IPS-18a (cell line): ENCODE measurements around the gene BMP4.
"Not testable (repeated sequence)": the region's sequence is repeated elsewhere in the genome, so short reads cannot be mapped to it uniquely, and the experiment has no call there.

Experiments used
- H3K27ac ChIP-seq: one replicate; pipeline ENCODE4 v1.5.1; 2013; ENCODE audit warnings: low read length
- H3K27me3 ChIP-seq: one replicate; pipeline ENCODE4 v1.6.1; 2013; ENCODE audit warnings: mild to moderate bottlenecking, low read length; ENCODE audit not compliant: control insufficient read depth, insufficient read depth
- H3K36me3 ChIP-seq: one replicate; pipeline ENCODE4 v1.6.1; 2013; ENCODE audit warnings: low read depth, low read length; ENCODE audit not compliant: control insufficient read depth
- H3K4me1 ChIP-seq: one replicate; pipeline ENCODE4 v1.6.1; 2013; ENCODE audit warnings: low read depth, low read length; ENCODE audit not compliant: control insufficient read depth
- H3K4me3 ChIP-seq: one replicate; pipeline ENCODE4 v1.5.1; 2013; ENCODE audit warnings: low read length
- H3K9ac ChIP-seq: one replicate; pipeline ENCODE4 v1.6.1; 2013; ENCODE audit warnings: mild to moderate bottlenecking, low read length, moderate library complexity
- H3K9me3 ChIP-seq: one replicate; pipeline ENCODE4 v1.6.1; 2013; ENCODE audit warnings: low read depth, low read length; ENCODE audit not compliant: control insufficient read depth

BMP4 gene

DNA sequence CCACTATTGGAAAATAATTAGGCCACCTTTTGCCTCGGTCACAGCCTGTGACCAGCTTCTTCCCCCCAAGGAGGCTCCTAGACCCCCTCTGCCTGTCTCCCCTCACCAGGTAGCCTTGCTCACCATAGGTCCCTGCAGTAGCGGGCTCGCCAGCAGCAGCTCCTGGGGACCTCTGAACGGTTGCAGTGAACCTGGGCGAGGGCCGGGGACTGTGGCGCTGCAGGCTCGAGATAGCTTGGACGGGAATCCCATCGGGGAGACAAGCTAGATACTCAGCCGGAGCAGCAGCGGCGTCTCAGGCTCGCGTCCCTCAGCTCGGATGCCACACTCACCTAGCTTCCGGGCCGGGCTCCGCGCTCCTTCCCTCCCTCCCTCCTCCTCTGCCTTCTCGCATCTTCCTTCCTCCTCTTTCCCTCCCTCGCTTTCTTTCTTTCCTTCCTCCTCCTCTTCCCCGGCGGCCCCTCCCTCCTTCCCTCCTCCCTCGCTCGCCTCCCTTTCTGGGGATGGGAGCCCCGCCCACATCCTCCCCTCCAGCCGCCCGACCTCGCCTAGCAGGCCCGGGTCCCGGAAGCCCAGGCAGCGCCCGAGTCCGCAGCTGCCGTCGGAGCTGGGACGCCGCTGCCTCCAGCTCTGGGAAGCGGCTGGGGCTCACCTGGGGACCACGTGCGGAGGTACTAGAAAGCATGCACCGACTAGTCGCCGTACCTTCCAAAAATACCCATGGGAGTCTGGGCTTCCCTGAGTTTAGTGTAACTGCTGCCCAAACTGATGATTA lies at the start of gene BMP4:
Gene BMP4 (minus strand): TSS at position 399 of the 775 bp plus-strand sequence. CDS start 4,603 bp downstream, outside the sequence.
- Histone ChIP-seq H3K4me3 (peak within 1 kb of the TSS; percentile 85), H3K27me3 (peaks cover 86% of the 10 kb centered on the region), H3K9ac (no peak within 1 kb of the TSS), H3K9me3 (no peaks in the 10 kb centered on the region), H3K27ac (no peak within 1 kb of the TSS), H3K36me3 (no peaks in the 10 kb centered on the region), H3K4me1 (peaks cover 7% of the 10 kb centered on the region)

DNA sequence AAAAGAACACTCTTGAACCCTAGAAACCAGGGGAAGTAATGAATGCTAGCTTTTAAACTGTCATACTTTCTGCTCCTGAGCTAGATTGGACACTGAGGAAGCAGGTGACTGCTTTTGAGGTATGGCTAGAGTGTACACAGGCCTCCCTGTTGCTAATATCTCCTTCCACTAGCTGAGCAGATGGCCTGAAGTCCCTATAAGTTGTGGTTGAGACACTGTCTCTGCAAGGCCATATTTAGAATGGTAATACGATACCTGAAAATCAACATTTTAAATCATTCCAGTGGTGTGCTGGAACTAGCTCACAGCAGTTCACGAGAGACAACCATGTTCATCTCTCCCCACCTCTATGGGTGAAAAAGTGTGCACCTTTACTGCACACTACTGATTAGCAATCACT lies 46.4 kb upstream of the BMP4 start:
- Histone ChIP-seq H3K36me3 (no peaks in the 10 kb centered on the region), H3K9ac (no peak overlapping the region), H3K9me3 (no peaks in the 10 kb centered on the region), H3K27me3 (no peaks in the 10 kb centered on the region), H3K27ac (no peak overlapping the region), H3K4me3 (no peak overlapping the region), H3K4me1 (peaks cover 3% of the 10 kb centered on the region)

DNA sequence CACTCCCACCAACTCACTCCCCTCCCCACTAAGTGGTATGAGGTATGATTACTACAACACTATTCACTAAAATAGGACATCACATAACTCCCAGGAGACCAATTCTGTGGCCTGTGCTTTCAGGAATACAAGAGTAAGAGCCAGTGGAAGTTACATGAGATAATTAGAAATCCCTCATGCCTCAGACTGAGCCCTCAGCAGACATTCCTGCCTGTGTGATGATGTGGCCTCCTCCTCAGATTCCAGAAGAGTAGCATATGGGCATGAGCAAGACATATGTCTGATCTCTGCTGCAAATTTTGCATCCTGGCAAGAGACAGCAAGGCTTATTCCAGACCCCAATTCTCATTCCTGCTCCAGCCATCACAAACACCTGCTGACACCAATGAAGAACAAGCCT lies 46.0 kb upstream of the BMP4 start:
- Histone ChIP-seq H3K4me1 (peaks cover 3% of the 10 kb centered on the region), H3K36me3 (no peaks in the 10 kb centered on the region), H3K27me3 (no peaks in the 10 kb centered on the region), H3K9me3 (no peaks in the 10 kb centered on the region), H3K4me3 (no peak overlapping the region), H3K27ac (no peak overlapping the region), H3K9ac (no peak overlapping the region)

DNA sequence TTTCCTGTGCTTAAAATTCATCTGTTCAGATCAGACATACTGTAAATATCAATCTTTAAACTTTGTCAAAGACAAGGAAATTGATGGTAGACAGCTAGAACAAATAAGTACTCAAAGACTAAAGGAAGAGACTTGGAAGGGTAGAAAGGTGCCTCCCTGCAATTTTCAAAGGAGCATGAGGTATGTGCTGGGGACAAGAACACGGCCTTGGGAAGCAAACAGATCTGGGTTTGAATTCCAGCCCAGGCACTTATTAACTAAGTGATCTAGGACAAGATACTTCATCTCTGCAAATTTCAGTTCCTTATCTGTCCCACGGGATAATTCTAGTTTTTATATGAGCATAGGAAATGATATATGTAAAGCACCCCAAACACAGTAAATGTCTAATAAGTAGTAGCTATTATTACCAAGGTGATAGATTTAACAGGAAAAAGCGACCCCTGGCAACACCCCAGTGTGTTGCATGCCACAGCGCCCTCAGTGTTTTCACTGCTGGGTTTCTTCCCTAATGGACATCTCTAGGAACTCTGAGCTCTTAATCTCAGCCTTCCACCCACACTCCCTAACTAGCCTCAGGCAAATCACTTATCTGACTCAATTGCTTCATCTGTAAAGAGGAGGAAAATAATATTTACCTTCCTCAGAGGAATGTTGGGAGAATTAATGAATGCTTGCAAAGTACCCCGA lies 44.7 kb upstream of the BMP4 start:
- H3K27me3 ChIP-seq: no peaks in the 10 kb centered on the region
- no peaks in the 10 kb centered on the region for H3K36me3 ChIP-seq
- H3K9me3 ChIP-seq: no peaks in the 10 kb centered on the region
- H3K4me1 ChIP-seq: peaks cover 3% of the 10 kb centered on the region
- H3K9ac ChIP-seq: no peak overlapping the region
- H3K4me3 ChIP-seq: no peak overlapping the region
- H3K27ac ChIP-seq: no peak overlapping the region

DNA sequence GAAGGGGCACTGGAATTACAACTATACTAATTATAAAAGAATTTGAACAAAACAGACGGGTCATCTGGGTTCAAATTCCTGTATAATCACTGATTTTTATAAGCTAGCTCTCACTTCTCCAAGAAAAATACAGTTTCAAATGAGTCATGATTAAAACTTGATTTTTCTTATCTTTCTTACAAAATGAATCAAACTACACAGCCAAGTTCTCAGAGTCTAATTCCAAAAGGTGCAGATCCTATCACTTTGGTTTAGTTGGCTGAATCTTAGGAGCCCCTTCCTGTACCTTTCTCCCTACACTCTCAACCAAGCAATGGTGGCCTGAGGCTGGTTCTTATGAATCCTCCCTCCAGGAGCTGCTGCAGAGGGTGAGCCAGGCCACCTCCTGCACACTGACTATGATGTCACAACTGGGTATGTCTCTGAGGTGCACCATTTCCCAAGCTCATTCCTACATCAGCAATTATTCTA lies 43.8 kb upstream of the BMP4 start:
- Histone ChIP-seq H3K4me3 (no peak overlapping the region), H3K9ac (no peak overlapping the region), H3K27me3 (no peaks in the 10 kb centered on the region), H3K36me3 (no peaks in the 10 kb centered on the region), H3K27ac (no peak overlapping the region), H3K4me1 (peaks cover 3% of the 10 kb centered on the region), H3K9me3 (no peaks in the 10 kb centered on the region)

DNA sequence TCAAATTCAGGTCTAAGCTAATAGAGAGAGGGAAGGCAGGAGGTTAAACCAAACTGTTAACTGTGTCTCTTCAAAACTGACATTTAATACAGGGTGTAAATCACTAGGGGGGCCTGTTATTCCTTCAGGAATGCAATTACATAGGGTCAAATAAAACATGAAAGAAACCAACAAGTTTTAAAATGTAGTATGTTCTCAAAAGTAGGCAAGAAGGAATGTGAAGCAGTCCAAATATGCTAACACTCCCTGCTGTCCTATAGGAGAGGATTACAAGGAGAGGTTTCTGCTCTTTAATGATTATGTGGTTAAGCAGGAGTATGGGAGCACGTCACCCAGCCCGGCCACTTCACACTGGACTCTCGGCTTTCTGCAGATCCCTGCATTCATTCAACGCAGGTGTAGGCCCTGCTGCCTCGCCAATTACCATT lies 42.5 kb upstream of the BMP4 start:
- Histone ChIP-seq H3K9me3 (no peaks in the 10 kb centered on the region), H3K27ac (no peak overlapping the region), H3K4me3 (no peak overlapping the region), H3K9ac (no peak overlapping the region), H3K4me1 (peaks cover 5% of the 10 kb centered on the region), H3K27me3 (no peaks in the 10 kb centered on the region), H3K36me3 (no peaks in the 10 kb centered on the region)

DNA sequence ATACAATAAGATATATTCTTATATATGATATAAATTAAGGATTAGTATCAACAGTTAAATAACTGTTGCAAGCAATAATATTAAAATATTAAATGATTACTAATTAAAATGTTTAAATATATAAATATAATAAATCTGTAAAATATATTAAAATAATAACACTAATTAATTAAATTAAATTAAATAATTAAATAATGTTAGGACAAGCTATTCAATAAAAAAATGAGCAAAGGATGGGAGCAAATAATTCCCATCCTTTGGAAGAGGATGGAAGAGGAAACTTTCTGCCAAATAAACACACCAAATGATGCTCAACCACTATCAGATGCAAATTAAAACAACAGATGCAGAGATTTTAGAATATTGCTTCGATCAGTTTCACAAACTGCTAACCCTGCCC lies 39.4 kb upstream of the BMP4 start:
- no peaks in the 10 kb centered on the region for H3K27me3 ChIP-seq
- H3K9me3 ChIP-seq: no peaks in the 10 kb centered on the region
- H3K4me3 ChIP-seq: no peak overlapping the region
- H3K27ac ChIP-seq: no peak overlapping the region
- H3K36me3 ChIP-seq: no peaks in the 10 kb centered on the region
- H3K4me1 ChIP-seq: peaks cover 7% of the 10 kb centered on the region
- no peak overlapping the region for H3K9ac ChIP-seq

DNA sequence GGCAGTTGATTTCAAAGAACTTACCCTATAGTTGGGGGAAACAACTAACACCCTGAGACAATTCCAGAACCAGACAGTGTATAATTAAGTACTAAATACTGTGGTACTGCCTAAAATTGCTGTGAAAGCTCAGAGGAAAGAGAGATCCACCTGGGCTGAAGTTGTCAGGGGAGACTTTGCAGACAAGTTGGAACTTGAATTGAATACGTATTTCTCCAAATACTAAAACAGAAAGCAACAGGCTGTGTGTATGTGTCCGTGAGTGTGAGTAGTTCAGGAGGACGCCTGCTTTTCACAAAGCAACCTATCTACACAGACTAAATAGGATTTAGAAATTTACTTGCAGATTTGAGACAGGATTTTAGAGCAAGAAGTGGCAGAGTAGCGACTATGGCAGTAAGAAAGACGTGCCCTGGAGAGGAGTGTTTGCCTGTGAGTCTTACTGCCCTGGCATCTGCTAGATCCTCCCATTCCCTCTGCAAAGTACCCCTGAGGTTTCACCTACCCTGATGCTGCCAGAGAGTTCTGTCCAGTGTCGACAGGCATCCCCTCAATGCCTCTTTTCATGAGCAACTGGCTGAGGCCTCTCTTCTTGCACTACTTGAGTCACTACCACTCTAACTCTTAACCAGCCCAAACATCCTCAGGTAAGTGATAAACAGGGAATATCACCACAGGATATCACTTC lies 37.4 kb upstream of the BMP4 start:
- Histone ChIP-seq H3K27ac (no peak overlapping the region), H3K9ac (no peak overlapping the region), H3K27me3 (no peaks in the 10 kb centered on the region), H3K36me3 (no peaks in the 10 kb centered on the region), H3K4me3 (no peak overlapping the region), H3K9me3 (no peaks in the 10 kb centered on the region), H3K4me1 (peaks cover 4% of the 10 kb centered on the region)

DNA sequence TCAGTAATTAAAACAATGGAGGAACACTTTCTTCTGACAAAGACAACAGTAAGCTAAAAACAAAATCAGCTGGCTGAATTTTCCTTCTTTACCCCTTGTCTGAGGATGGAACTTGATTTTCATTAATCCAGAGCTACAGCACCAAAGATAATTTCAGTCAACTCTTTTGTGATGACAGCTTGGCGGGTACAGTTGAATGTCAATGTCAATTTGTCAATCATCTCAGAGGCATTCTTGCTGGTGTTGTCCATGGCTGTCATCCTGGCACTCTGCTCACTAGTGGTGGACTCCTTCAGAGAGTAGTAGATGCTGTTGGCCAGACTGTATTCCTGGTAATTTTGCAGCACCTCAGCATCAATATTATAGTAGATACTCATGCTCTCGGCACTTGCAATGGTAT lies 34.4 kb upstream of the BMP4 start:
- no peak overlapping the region for H3K27ac ChIP-seq
- H3K4me3 ChIP-seq: no peak overlapping the region

DNA sequence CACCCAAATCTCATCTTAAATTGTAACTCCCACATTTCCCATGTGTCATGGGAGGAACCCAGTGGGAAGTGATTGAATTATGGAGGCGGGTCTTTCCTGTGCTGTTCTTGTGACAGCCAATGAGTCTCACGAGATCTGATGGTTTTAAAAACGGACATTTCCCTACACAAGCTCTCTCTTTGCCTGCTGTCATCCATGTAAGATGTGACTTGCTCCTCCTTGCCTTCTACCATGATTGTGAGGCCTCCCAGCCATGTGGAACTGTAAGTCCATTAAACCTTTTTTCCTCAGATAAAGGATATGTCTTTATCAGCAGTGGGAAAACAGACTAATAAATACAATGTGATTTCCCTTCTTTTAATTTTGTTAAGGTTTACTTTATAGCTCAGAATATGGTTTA lies 30.1 kb upstream of the BMP4 start:
- H3K4me3 ChIP-seq, H3K9ac ChIP-seq, H3K27ac ChIP-seq, H3K36me3 ChIP-seq, H3K27me3 ChIP-seq: not testable (repeated sequence)
- H3K4me1 ChIP-seq: peaks cover 17% of the 10 kb centered on the region
- H3K9me3 ChIP-seq: peaks cover 24% of the 10 kb centered on the region

More for the DNA sequence above, 34.4 kb upstream of the BMP4 start:
- Histone ChIP-seq H3K36me3 (no peaks in the 10 kb centered on the region), H3K27me3 (no peaks in the 10 kb centered on the region), H3K9me3 (peaks cover 6% of the 10 kb centered on the region), H3K4me1 (peaks cover 4% of the 10 kb centered on the region), H3K9ac (no peak overlapping the region)

DNA sequence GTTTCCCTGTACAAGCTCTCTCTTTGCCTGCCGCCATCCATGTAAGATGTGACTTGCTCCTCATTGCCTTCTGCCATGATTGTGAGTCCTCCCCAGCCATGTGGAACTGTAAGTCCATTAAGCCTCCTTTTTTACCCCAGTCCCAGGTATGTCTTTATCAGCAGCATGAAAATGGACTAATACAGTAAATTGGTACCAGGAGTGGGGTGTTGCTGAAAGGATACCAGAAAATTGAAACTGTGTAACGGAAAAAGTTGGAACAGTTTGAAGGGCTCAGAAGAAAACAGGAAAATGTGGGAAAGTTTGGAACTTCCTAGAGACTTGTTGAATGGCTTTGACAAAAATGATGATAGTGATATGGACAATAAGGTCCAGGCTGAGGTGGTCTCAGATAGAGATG lies 28.3 kb upstream of the BMP4 start:
- H3K4me3 ChIP-seq, H3K27me3 ChIP-seq, H3K36me3 ChIP-seq, H3K9ac ChIP-seq, H3K27ac ChIP-seq: not testable (repeated sequence)
- H3K9me3 ChIP-seq: peaks cover 24% of the 10 kb centered on the region
- H3K4me1 ChIP-seq: peaks cover 32% of the 10 kb centered on the region
